PC-3 (cell line): ENCODE data around the gene RBPJ. TPM values are rescaled to one million over a fixed set of nuclear protein-coding genes. Genes with fewer than 3 reads are reported as not detected.

ENCODE experiments used
- ATAC-seq: fragments of 200-7000 bp; cut with Tn5 transposase; 2 replicates; pipeline ENCODE4 v1.9.1; 2020; ENCODE audit warnings: mild to moderate bottlenecking, moderate library complexity
- BruUV-seq: library from RNA; stranded (reverse); fragments of 400-500 nt; replicated peaks from 2 replicates; lab custom pipeline; 2021; lab: Mats Ljungman, UMichigan
- CTCF ChIA-PET: fragments of 300-600 bp; sonication (Branson Sonifier 250); formaldehyde crosslinking; loops from one replicate; lab custom pipeline; 2022; ENCODE audit warnings: antibody characterized with exemption; lab: Charles Lee
- POLR2A ChIA-PET: fragments of 300-600 bp; sonication (Branson Sonifier 250); formaldehyde crosslinking; loops from one replicate; lab custom pipeline; 2022; ENCODE audit warnings: antibody characterized with exemption; ENCODE audit not compliant: unreplicated experiment; lab: Charles Lee
- DNase-seq: peaks from one replicate; pipeline ENCODE4 v3.0.0-alpha.2; 2015
- H2AFZ ChIP-seq: fragments of 300-600 bp; sonication (generic); 2 replicates; pipeline ENCODE4 v1.6.0; 2016; ENCODE audit warnings: antibody characterized with exemption, low read length
- H3F3A ChIP-seq: fragments of 300-600 bp; sonication (generic); one replicate; pipeline ENCODE4 v1.6.0; 2017; ENCODE audit warnings: antibody characterized with exemption, low read length, control low read depth, mild to moderate bottlenecking; ENCODE audit not compliant: unreplicated experiment
- H3K27ac ChIP-seq: fragments of 300-600 bp; sonication (generic); 2 replicates; pipeline ENCODE4 v1.5.1; 2016; ENCODE audit warnings: mild to moderate bottlenecking, low read length
- H3K27me3 ChIP-seq: fragments of 300-600 bp; sonication (generic); 2 replicates; pipeline ENCODE4 v1.6.1; 2016; ENCODE audit warnings: low read length, mixed read lengths
- H3K36me3 ChIP-seq: fragments of 300-600 bp; sonication (generic); 2 replicates; pipeline ENCODE4 v1.6.1; 2016; ENCODE audit warnings: low read depth, mixed run types, low read length, mixed read lengths
- H3K4me1 ChIP-seq: fragments of 300-600 bp; sonication (generic); 2 replicates; pipeline ENCODE4 v1.5.1; 2016; ENCODE audit warnings: low read length; ENCODE audit not compliant: insufficient read depth
- H3K4me2 ChIP-seq: fragments of 300-600 bp; sonication (generic); 2 replicates; pipeline ENCODE4 v1.6.0; 2016; ENCODE audit warnings: low read length
- H3K4me3 ChIP-seq: fragments of 300-600 bp; sonication (generic); 2 replicates; pipeline ENCODE4 v1.5.1; 2016; ENCODE audit warnings: mild to moderate bottlenecking, low read length, mixed read lengths
- H3K79me2 ChIP-seq: fragments of 300-600 bp; sonication (generic); 2 replicates; pipeline ENCODE4 v1.6.1; 2017; ENCODE audit warnings: low read length, mixed read lengths
- H3K9ac ChIP-seq: fragments of 300-600 bp; sonication (generic); 2 replicates; pipeline ENCODE4 v1.6.0; 2016; ENCODE audit warnings: mild to moderate bottlenecking, low read length
- H3K9me2 ChIP-seq: fragments of 300-600 bp; sonication (generic); replicated peaks from 2 replicates; pipeline ENCODE4 v1.6.1; 2016; ENCODE audit warnings: mixed run types, low read length, mixed read lengths
- H3K9me3 ChIP-seq: fragments of 300-600 bp; sonication (generic); 2 replicates; pipeline ENCODE4 v1.6.1; 2016; ENCODE audit warnings: low read length, mixed read lengths
- H4K20me1 ChIP-seq: fragments of 300-600 bp; sonication (generic); 2 replicates; pipeline ENCODE4 v1.6.1; 2016; ENCODE audit warnings: low read length, mixed read lengths
- EZH2 ChIP-seq: fragments of 300-600 bp; sonication (generic); IDR thresholded peaks from one replicate; pipeline ENCODE4 v1.6.1; 2017; ENCODE audit warnings: antibody characterized with exemption, mild to moderate bottlenecking, low read length; ENCODE audit not compliant: unreplicated experiment
- EZH2phosphoT487 ChIP-seq: fragments of 300-600 bp; sonication (generic); IDR thresholded peaks from 2 replicates; pipeline ENCODE4 v1.6.1; 2018; ENCODE audit warnings: mild to moderate bottlenecking, antibody characterized with exemption, low read length, borderline replicate concordance
- intact Hi-C: fragments of 100-400 bp; cut with micrococcal nuclease; formaldehyde crosslinking; loops from 2 replicates; pipeline ENCODE4 v1.9.0; 2023
- total RNA-seq: library from RNA; depleted of rRNA; stranded (reverse); fragments of >200 nt; gene quantifications from 2 replicates; pipeline ENCODE4 v1.2.3, GENCODE V29; 2014
- TF ChIP-seq, protein P1 (sequence below): fragments of 300-600 bp; sonication (generic); conservative IDR thresholded peaks from 2 replicates; pipeline ENCODE4 v1.5.1; 2017; ENCODE audit warnings: antibody characterized with exemption, low read depth, mild to moderate bottlenecking, low read length

RBPJ gene
- total RNA-seq, 1 experiment from 2014 or later: 39.1 TPM

DNA sequence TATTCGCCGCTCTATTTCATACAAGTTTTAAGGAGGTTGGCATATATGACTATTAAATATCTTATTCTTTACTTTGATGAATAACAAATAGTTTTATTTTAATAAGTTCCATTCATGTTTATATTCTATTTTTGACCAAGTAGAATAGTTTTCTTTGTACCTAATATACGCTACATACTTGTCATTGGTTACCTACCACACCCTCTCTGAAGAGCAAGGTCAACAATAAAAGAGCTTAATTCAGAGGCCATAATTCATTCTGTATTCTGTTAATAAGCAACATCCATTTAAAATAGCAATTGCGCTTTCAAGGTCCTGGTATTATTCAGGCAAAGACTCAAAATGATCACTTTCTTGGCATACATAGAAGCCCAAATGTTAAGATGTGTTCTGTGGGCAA lies 24.3 kb upstream of the RBPJ start:
- Histone ChIP-seq H3K4me3 (no peak overlapping the region), H3K9ac (no peak overlapping the region), H3K27me3 (no peaks in the 10 kb centered on the region), H3K79me2 (no peaks in the 10 kb centered on the region), H2AFZ (no peak overlapping the region), H3K36me3 (no peaks in the 10 kb centered on the region), H3K9me3 (no peaks in the 10 kb centered on the region), H3K27ac (no peak overlapping the region), H3K4me1 (peaks cover 21% of the 10 kb centered on the region), H3K9me2 (no peaks in the 10 kb centered on the region), H3F3A (no peaks in the 10 kb centered on the region), H3K4me2 (no peak overlapping the region), H4K20me1 (no peaks in the 10 kb centered on the region)
- CTCF ChIA-PET: no interaction called here
- ATAC-seq (no peak), DNase-seq (no peak)
- BruUV-seq: no TSS peak
- TF ChIP-seq EZH2 (no peak), EZH2phosphoT487 (no peak)
- intact Hi-C loops: no loop called here
- POLR2A ChIA-PET: no interaction called here

- no peaks in the 10 kb centered on the region for H4K20me1 ChIP-seq
- no peak for ATAC-seq
- no peak overlapping the region for H3K4me2 ChIP-seq
- H3K9me2 ChIP-seq: no peaks in the 10 kb centered on the region
- no peaks in the 10 kb centered on the region for H3K9me3 ChIP-seq
- no peaks in the 10 kb centered on the region for H3F3A ChIP-seq
- DNase-seq: no peak
- CTCF ChIA-PET: no interaction called here
- H3K27me3 ChIP-seq: no peaks in the 10 kb centered on the region
- H3K79me2 ChIP-seq: no peaks in the 10 kb centered on the region
- H3K4me1 ChIP-seq: peaks cover 21% of the 10 kb centered on the region
- H2AFZ ChIP-seq: no peak overlapping the region
- H3K4me3 ChIP-seq: no peak overlapping the region
- H3K9ac ChIP-seq: no peak overlapping the region
- BruUV-seq: no TSS peak
- intact Hi-C loops: no loop called here
- POLR2A ChIA-PET: no interaction called here
- no peak overlapping the region for H3K27ac ChIP-seq
- TF ChIP-seq, protein P1, sequence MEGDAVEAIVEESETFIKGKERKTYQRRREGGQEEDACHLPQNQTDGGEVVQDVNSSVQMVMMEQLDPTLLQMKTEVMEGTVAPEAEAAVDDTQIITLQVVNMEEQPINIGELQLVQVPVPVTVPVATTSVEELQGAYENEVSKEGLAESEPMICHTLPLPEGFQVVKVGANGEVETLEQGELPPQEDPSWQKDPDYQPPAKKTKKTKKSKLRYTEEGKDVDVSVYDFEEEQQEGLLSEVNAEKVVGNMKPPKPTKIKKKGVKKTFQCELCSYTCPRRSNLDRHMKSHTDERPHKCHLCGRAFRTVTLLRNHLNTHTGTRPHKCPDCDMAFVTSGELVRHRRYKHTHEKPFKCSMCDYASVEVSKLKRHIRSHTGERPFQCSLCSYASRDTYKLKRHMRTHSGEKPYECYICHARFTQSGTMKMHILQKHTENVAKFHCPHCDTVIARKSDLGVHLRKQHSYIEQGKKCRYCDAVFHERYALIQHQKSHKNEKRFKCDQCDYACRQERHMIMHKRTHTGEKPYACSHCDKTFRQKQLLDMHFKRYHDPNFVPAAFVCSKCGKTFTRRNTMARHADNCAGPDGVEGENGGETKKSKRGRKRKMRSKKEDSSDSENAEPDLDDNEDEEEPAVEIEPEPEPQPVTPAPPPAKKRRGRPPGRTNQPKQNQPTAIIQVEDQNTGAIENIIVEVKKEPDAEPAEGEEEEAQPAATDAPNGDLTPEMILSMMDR: no peak
- no peak for TF ChIP-seq EZH2phosphoT487
- TF ChIP-seq EZH2: no peak
- H3K36me3 ChIP-seq: no peaks in the 10 kb centered on the region
These were observed 23.6 kb upstream of the RBPJ start for GRCh38 chr4:26297219-26297618.

DNA sequence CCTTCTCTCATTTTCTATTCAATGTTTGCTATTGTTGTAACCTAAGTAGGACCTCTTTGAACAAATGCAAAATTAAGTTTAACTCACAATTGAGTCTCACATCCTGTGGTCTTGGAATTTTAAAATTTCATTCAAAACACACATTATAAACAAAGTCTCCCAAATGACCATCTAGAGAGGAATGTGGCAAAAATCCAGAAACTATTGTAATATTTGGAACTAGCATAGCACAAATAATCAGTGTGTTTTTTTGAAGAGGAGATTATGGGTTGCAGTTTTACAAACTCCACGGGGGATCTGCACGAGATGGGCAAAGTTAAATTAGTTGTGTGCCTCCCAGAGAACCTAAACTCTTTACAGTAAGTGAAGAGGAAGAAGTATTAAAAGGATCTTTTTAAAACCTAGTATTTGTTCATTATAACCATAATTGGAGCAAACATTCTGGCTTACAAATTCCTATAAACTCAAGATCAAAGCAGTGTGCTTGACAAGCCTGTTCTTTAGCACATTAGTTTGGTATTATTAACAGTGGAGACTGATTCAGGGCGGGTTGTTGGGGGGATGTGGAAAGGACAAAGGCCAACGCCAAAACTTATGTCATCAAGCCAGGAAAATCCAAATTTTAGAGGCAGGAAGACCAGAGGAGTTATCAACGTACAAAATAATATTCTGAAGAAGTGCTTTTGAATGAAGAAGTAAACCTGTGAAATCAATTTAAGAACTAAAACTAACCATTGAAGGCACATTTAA lies 22.4 kb upstream of the RBPJ start:
- POLR2A ChIA-PET: interaction anchor here (0.5 kb wide), 1 partner anchor 12 kb away, joined by 4 read pairs; no protein-coding TSS in a partner anchor
- ATAC-seq: peak; percentile 46
- Histone ChIP-seq H3K79me2 (no peaks in the 10 kb centered on the region), H2AFZ (peak overlapping the region; percentile 25), H3K9ac (no peak overlapping the region), H3K27ac (peak overlapping the region; percentile 27), H3K27me3 (no peaks in the 10 kb centered on the region), H4K20me1 (no peaks in the 10 kb centered on the region), H3F3A (no peaks in the 10 kb centered on the region), H3K9me2 (no peaks in the 10 kb centered on the region), H3K4me2 (peak overlapping the region; percentile 35), H3K4me1 (peaks cover 21% of the 10 kb centered on the region), H3K36me3 (no peaks in the 10 kb centered on the region), H3K9me3 (no peaks in the 10 kb centered on the region), H3K4me3 (no peak overlapping the region)
- TF ChIP-seq, protein P1: no peak
- TF ChIP-seq EZH2phosphoT487 (no peak), EZH2 (no peak)
- peak; percentile 71 for DNase-seq
- CTCF ChIA-PET: no interaction called here
- intact Hi-C loops: no loop called here
- BruUV-seq: no TSS peak
